ENCODE data around the gene NIT1.

DNA sequence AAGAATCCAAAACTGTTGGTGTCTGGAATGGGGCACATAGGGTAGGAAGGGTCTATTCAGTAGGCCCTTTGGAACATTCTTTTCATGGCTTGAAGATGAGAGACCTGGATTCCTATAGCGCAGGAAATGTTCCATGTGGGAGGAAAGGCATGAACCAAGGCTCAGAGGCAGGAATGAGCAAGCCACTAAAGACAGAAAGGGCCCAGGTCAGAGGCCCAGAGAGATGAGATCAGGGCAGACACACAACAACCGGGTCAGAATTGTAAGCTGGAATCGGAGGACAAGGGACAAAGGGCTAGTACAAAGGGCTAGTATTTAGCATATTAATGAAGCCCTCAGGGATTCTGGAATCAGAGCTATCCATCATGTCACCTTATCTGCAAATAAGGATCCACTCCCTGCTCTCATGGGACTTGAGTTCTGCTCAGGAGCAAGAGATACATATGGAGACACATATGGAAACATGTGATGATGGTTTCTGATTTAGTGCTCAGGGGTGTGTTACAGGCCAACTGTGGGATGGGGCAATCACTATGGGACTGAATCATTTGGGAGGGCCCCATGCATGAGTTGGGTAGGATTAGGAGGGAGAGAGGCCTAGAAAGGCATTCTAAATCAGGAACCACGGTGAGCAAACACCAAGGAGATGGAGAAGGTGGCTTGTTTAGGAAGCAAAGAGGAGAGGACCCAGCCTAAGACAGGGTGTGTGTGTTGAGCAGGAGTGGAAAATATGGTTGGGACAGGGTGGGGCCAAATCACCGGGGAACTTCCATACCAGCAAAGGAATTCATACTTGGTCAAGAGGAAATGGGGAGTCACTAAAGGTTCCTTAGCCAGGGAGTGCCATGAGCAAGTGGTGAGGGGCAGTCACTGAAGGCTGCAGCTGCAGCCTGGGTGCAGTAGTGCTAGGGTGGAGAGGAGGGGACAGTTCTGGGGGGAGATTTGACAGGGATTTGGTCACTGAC is 37.2 kb upstream of the NIT1 start:
- TF ChIP-seq POLR2A (IDR thresholded peaks at IDR 0.05; ENCODE audit: low read length) = no peak
- no peak for TF ChIP-seq GATA1 (IDR thresholded peaks at IDR 0.05; ENCODE audit: low read depth, low read length)
